ENCODE results near the gene SYT1.
"Not testable (repeated sequence)": the region's sequence is repeated elsewhere in the genome, so short reads cannot be mapped to it uniquely, and the experiment has no call there.

The SYT1 gene

GRCh38 chr12:79016181-79016580 is 151.6 kb downstream of the SYT1 start:
- no peak overlapping the region for H3K4me3 ChIP-seq (ENCODE audit: low read depth, low read length)
- TF ChIP-seq CTCF (IDR thresholded peaks at IDR 0.05; ENCODE audit: control insufficient read depth, extremely low read depth, insufficient read depth) = no peak
- DNase-seq (ENCODE audit: low read depth) = no peak

- no peak for TF ChIP-seq CTCF (IDR thresholded peaks at IDR 0.05; ENCODE audit: control insufficient read depth, extremely low read depth, insufficient read depth)
- H3K4me3 ChIP-seq (ENCODE audit: low read depth, low read length) = no peak overlapping the region
- no peak for DNase-seq (ENCODE audit: low read depth)
These were observed 155.1 kb downstream of the SYT1 start for GRCh38 chr12:79019672-79020071.

- no peak for TF ChIP-seq CTCF (IDR thresholded peaks at IDR 0.05; ENCODE audit: control insufficient read depth, extremely low read depth, insufficient read depth)
- no peak overlapping the region for H3K4me3 ChIP-seq (ENCODE audit: low read depth, low read length)
- no peak for DNase-seq (ENCODE audit: low read depth)
These were observed 155.5 kb downstream of the SYT1 start for GRCh38 chr12:79020106-79020505.

GRCh38 chr12:79021021-79021420 is 156.4 kb downstream of the SYT1 start:
- no peak for DNase-seq (ENCODE audit: low read depth)
- no peak overlapping the region for H3K4me3 ChIP-seq (ENCODE audit: low read depth, low read length)
- no peak for TF ChIP-seq CTCF (IDR thresholded peaks at IDR 0.05; ENCODE audit: control insufficient read depth, extremely low read depth, insufficient read depth)

GRCh38 chr12:79023261-79023660 is 158.7 kb downstream of the SYT1 start:
- H3K4me3 ChIP-seq (ENCODE audit: low read depth, low read length) = no peak overlapping the region
- no peak for DNase-seq (ENCODE audit: low read depth)
- no peak for TF ChIP-seq CTCF (IDR thresholded peaks at IDR 0.05; ENCODE audit: control insufficient read depth, extremely low read depth, insufficient read depth)

GRCh38 chr12:79023784-79024183 is 159.2 kb downstream of the SYT1 start:
- DNase-seq (ENCODE audit: low read depth) = no peak
- TF ChIP-seq CTCF (IDR thresholded peaks at IDR 0.05; ENCODE audit: control insufficient read depth, extremely low read depth, insufficient read depth) = no peak
- no peak overlapping the region for H3K4me3 ChIP-seq (ENCODE audit: low read depth, low read length)

- DNase-seq (ENCODE audit: low read depth) = no peak
- TF ChIP-seq CTCF (IDR thresholded peaks at IDR 0.05; ENCODE audit: control insufficient read depth, extremely low read depth, insufficient read depth) = no peak
- no peak overlapping the region for H3K4me3 ChIP-seq (ENCODE audit: low read depth, low read length)
These were observed 169.2 kb downstream of the SYT1 start for GRCh38 chr12:79033788-79034187.

- DNase-seq (ENCODE audit: low read depth) = not testable (repeated sequence)
These were observed 180.2 kb downstream of the SYT1 start for GRCh38 chr12:79044748-79045147.

GRCh38 chr12:79045149-79045703 is 180.7 kb downstream of the SYT1 start:
- H3K4me3 ChIP-seq (ENCODE audit: low read depth, low read length); DNase-seq (ENCODE audit: low read depth): not testable (repeated sequence)

More at GRCh38 chr12:79044748-79045147, 180.2 kb downstream of the SYT1 start:
- not testable (repeated sequence) for H3K4me3 ChIP-seq (ENCODE audit: low read depth, low read length)
